K562 (cell line): ENCODE measurements around the gene LILRA5. TPM values are rescaled to one million over a fixed set of nuclear protein-coding genes. Genes with fewer than 3 reads are reported as not detected.

Source experiments
- ARID3B ChIP-seq: fragments of 250-450 bp; sonication (Bioruptor Pico); IDR thresholded peaks from 2 replicates; pipeline ENCODE4 v1.4.0; 2020; ENCODE audit warnings: borderline replicate concordance
- ELF1 ChIP-seq: fragments of 200-800 bp; sonication (Bioruptor generic); IDR thresholded peaks from 2 replicates; pipeline ENCODE4 v1.6.1; 2016; ENCODE audit warnings: missing genetic modification characterization, missing compliant biosample characterization
- HMBOX1 ChIP-seq: sonication (generic); IDR thresholded peaks from 2 replicates; pipeline ENCODE4 v1.6.1; 2016
- MLLT1 ChIP-seq, 2 experiments: fragments of 450-650 bp; IDR thresholded peaks; 2 replicates each; pipeline ENCODE4 v1.6.1; 2016
- OTX1 ChIP-seq: fragments of 450-650 bp; formaldehyde crosslinking; IDR thresholded peaks from 2 replicates; pipeline ENCODE4 v1.4.0; 2022; ENCODE audit warnings: mild to moderate bottlenecking
- PHTF2 ChIP-seq: fragments of 250-450 bp; sonication (Bioruptor Pico); IDR thresholded peaks from 2 replicates; pipeline ENCODE4 v1.5.0; 2021; ENCODE audit warnings: mild to moderate bottlenecking
- POLR2AphosphoS2 ChIP-seq: IDR thresholded peaks from 2 replicates; pipeline ENCODE4 v1.6.1; 2012; ENCODE audit warnings: low read length, improper control_type of control experiment
- RBBP5 ChIP-seq: fragments of 200-600 bp; sonication (generic); IDR thresholded peaks from 2 replicates; pipeline ENCODE4 v1.6.1; 2012; ENCODE audit warnings: borderline replicate concordance, mild to moderate bottlenecking, low read length, control low read depth, inconsistent platforms; ENCODE audit not compliant: insufficient read depth, poor library complexity, severe bottlenecking
- SMARCA4 ChIP-seq: fragments of 450-650 bp; IDR thresholded peaks from 2 replicates; pipeline ENCODE4 v1.6.1; 2016
- SRSF9 ChIP-seq: fragments of 200-400 bp; formaldehyde crosslinking; IDR thresholded peaks from 2 replicates; pipeline ENCODE4 v1.6.1; 2017; ENCODE audit warnings: low read depth, low read length, borderline replicate concordance
- STAG1 ChIP-seq: sonication (generic); formaldehyde crosslinking; IDR thresholded peaks from 2 replicates; pipeline ENCODE4 v1.5.0; 2020; ENCODE audit warnings: missing genetic modification reagents, borderline replicate concordance
- STAT6 ChIP-seq: sonication (generic); formaldehyde crosslinking; IDR thresholded peaks from 2 replicates; pipeline ENCODE4 v1.8.1; 2023; ENCODE audit warnings: mild to moderate bottlenecking, missing genetic modification reagents
- XRCC5 ChIP-seq: fragments of 200-400 bp; formaldehyde crosslinking; IDR thresholded peaks from 2 replicates; pipeline ENCODE4 v1.6.1; 2017; ENCODE audit warnings: low read depth, mild to moderate bottlenecking, low read length
- polyA plus RNA-seq, 8 experiments: library from polyadenylated mRNA; depleted of rRNA in 4 of 8; stranded (reverse) in 5 of 8; unstranded in 3 of 8; fragments of >200 nt; fragmentation: Nextera tagmentation in 2 of 8; fragmentation: Illumina TruSeq in 1 of 8; extraction: Ambion mirVana in 2 of 8; extraction: Trizol in 1 of 8; gene quantifications; 2 replicates each; pipeline versions ENCODE4 v1.2.1 to v1.2.3, GENCODE V29; 2011 to 2014; ENCODE audit warnings: inconsistent platforms in 1 of 8, missing spikeins in 1 of 8
- total RNA-seq, 7 experiments: library from RNA; depleted of rRNA in 6 of 7; stranded (reverse); fragments of >200 nt in 6 of 7; fragmentation: Illumina TruSeq in 2 of 7; extraction: Trizol in 2 of 7; gene quantifications; 2 replicates each; pipeline versions ENCODE4 v1.2.1 to v1.2.3, GENCODE V29; 2011 to 2021; ENCODE audit warnings: low replicate concordance in 1 of 7

LILRA5 gene
- total and polyA plus RNA-seq, 9 of the 15 experiments (the other 6 are each of a cell fraction or from before 2014, with no cell fraction given), result not detected

- TF ChIP-seq STAG1 (CRISPR knock-in tag) (peak; percentile 24; the same call in 1 of the 2 replicates), XRCC5 (0 out of 2 replicates have a peak, but pooled peaks have one; percentile 40), HMBOX1 (no peak), ARID3B (CRISPR knock-in tag) (no peak), SMARCA4 (no peak), ELF1 (tag) (no peak), PHTF2 (CRISPR knock-in tag) (no peak), OTX1 (CRISPR knock-in tag) (no peak), RBBP5 (no peak), SRSF9 (no peak), STAT6 (CRISPR knock-in tag) (no peak), POLR2AphosphoS2 (no peak), MLLT1 (IDR thresholded peaks at IDR 0.05) (0 out of 4 replicates have a peak, but pooled peaks of 1 of the 2 experiments have one; percentile 38)
These were observed 46.8 kb downstream of the LILRA5 start (continued) for GRCh38 chr19:54266133-54266532.
